Measurements from ENCODE around the gene IGFLR1.

Gene IGFLR1

DNA sequence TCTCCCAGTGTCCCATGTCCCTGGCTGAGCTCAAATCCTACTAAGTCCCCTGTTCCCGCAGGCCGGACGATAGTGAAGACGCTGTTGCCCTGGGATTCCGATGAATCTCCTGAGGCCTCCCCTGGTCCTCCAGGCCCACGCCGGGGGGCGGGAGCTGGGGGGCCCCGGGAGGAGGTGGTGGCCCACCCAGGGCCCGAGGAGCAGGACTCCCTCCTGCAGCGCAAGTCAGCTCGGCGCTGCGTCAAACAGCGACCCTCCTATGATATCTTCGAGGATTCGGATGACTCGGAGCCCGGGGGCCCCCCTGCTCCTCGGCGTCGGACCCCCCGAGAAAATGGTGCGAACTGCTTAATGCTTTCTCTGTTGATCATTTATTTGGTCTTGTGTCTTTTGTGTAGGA lies 18.6 kb downstream of the IGFLR1 start:
- no peak for DNase-seq (ENCODE audit: low spot score)

DNA sequence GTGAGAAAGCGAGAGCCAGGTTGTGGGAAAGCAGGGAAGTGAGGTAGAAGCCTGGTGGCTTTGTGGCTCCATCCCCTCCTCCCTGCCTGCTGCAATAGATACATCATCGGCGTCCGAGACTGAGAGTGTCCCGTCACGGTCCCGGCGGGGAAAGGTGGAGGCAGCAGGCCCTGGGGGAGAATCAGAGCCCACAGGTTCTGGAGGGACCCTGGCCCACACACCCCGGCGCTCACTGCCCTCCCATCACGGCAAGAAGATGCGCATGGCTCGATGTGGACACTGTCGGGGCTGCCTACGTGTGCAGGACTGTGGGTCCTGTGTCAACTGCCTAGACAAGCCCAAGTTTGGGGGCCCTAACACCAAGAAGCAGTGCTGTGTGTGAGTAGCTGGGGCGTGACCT lies 19.4 kb downstream of the IGFLR1 start:
- DNase-seq (ENCODE audit: low spot score): no peak

DNA sequence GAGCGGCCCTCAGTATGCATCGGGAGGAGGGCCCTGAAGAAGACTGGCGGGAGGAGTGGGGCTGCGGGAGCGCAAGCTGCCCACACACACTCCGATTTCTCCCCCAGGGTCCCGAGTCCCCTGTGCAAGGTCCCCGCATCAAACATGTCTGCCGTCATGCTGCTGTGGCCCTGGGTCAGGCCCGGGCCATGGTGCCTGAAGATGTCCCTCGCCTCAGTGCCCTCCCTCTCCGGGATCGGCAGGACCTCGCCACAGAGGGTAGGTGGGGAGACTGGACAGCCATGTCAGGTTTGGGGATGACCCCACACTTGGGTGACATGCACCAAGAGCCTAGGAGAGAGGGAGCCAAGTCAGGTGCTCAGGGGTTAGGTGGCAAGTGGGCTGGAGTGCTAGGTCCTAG lies 19.8 kb downstream of the IGFLR1 start:
- DNase-seq (ENCODE audit: low spot score): no peak

DNA sequence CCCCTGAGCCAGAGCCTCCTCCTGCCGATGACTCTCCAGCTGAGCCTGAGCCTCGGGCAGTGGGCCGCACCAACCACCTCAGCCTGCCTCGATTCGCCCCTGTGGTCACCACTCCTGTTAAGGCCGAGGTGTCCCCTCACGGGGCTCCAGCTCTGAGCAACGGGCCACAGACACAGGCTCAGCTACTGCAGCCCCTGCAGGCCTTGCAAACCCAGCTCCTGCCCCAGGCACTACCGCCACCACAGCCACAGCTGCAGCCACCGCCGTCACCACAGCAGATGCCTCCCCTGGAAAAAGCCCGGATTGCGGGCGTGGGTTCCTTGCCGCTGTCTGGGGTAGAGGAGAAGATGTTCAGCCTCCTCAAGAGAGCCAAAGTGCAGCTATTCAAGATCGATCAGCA lies 20.9 kb downstream of the IGFLR1 start:
- DNase-seq (ENCODE audit: low spot score): no peak

DNA sequence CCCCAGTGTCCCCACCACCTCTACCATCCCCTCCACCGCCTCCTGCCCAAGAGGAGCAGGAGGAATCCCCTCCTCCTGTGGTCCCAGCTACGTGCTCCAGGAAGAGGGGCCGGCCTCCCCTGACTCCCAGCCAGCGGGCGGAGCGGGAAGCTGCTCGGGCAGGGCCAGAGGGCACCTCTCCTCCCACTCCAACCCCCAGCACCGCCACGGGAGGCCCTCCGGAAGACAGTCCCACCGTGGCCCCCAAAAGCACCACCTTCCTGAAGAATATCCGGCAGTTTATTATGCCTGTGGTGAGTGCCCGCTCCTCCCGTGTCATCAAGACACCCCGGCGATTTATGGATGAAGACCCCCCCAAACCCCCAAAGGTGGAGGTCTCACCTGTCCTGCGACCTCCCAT lies 21.6 kb downstream of the IGFLR1 start:
- no peak for DNase-seq (ENCODE audit: low spot score)

DNA sequence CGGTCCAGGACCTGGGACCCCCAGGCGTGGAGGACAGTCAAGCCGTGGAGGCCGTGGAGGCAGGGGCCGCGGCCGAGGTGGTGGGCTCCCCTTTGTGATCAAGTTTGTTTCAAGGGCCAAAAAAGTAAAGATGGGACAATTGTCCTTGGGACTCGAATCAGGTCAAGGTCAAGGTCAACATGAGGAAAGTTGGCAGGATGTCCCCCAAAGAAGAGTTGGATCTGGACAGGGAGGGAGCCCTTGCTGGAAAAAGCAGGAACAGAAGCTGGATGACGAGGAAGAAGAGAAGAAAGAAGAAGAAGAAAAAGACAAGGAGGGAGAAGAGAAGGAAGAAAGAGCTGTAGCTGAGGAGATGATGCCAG lies 22.1 kb downstream of the IGFLR1 start:
- no peak for DNase-seq (ENCODE audit: low spot score)

DNA sequence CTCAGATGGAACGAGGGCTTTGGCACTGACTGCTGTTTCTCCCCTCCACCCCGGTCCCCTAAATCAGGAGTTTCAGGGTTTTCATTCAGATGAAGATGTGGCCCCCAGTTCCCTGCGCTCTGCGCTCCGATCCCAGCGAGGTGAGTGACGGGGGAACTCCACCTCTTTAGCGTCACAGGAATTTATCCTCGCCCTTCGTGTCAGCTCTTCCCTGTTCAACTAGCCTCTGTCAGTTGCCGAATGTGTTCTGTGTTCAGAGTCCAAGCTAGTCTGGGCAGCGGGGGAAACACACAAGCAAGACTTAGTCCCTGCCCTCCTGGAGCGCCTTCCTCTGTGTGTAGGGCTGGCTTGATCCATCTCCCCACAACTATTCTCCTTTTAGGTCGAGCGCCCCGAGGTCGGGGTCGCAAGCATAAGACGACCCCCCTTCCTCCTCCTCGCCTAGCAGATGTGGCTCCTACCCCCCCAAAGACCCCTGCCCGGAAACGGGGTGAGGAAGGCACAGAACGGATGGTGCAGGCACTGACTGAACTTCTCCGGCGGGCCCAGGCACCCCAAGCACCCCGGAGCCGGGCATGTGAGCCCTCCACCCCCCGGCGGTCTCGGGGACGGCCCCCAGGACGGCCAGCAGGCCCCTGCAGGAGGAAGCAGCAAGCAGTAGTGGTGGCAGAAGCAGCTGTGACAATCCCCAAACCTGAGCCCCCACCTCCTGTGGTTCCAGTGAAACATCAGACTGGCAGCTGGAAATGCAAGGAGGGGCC lies 22.7 kb downstream of the IGFLR1 start:
- no peak for DNase-seq (ENCODE audit: low spot score)

DNA sequence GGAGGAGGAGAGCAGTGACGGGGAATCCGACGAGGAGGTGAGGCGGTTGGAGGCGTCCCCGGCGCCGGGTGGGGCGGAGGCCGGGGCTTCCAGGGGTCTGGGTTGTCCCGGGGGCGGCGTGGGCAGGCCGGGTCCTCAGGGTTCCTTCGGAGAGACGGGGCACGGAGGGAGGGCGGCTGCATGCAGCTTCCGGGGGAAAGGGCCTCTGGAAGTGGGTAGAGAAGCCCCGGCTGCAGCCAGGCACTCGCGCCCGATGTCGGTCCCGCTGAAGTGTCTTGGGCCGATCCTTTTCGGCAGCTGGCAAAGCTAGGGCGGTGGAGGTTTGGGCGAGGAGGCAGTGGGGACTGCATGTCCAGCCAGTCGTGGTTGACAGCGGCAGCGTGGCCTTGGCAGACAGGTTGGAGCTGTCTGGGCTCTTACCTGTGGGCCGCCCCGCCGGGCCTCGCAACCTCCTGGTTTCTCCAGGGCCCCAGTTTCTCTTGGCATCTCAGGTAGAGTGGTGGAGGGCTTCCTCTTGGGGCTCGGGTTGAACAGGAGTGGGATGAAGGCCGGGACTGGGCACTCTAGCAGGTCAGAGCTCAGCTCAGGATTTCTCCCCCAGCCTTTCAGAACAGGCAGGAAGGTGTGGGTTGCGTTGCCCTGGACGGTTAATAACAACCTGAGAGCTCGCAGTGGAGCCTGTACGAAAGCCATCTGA lies 23.8 kb downstream of the IGFLR1 start:
- DNase-seq (ENCODE audit: low spot score): peak; percentile 52

DNA sequence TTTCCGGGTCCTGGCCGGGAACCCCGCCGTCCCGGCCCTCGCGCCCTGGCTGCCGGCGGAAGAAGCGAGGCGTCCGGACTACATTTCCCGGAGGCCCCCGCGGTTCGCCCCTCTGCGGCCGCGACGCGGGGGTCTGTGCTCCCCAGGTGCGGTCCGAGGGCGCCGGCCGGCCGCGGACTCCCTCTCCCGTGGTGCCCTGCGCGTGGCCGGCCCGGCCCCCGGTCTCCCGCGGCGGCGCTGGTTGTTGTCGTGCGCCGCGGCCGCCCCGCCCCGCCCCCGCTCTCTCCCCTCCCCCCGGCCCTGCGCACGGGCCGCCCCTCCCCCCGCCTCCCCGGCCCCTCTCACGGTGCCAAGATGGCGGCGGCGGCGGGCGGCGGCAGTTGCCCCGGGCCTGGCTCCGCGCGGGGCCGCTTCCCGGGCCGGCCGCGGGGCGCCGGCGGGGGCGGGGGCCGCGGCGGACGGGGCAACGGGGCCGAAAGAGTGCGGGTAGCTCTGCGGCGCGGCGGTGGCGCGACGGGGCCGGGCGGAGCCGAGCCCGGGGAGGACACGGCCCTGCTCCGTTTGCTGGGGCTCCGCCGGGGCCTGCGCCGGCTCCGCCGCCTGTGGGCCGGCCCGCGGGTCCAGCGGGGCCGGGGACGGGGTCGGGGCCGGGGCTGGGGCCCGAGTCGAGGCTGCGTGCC lies 24.4 kb downstream of the IGFLR1 start, which contains the start of gene KMT2B:
TSS of gene KMT2B (plus strand) at position 339 of the 680 bp plus-strand sequence. CDS start at position 355, 16 bp downstream.
- DNase-seq (ENCODE audit: low spot score): no peak

DNA sequence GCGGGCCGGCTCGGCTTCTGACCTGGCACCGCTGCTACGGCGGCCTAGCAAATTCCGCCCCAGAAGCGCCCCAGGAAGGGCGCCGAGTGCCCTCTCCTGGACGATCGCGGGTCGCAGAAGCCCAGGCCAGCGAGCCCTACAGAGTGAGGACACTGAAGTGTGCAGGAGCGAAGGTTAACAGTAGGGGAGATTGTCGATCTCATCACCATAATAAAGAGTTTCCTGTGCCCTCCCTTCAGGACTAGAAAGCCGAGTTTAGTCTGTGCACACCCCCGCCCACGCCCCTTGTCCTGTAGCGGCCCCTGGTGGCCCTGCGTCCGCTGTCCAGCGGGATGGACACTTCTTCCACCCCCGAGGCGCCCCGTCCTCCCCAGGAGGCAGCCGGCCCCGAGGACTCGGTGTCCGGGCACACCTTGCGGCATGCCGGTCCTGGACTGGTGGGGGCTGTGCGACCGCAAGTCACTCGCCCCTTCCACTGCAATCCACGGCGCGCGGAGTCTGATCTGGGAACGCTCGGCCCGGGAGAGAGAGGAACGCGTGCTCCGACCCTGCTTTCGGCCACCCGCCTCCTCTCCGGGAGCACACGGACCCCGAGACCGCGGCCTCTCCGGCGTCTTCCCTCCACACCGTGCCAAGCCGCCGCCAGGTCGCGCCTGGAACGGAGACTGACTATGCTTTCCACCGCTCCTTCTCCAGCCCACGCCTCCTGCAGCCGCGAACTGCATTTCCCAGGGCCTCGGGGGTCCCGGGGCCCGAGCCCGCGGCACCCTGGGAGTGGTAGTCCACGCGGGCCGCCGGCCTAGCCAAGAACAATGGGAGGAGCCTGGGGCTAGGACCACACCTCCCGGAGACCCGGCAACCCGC lies 25.2 kb downstream of the IGFLR1 start:
- peak; percentile 100 for DNase-seq (ENCODE audit: low spot score)

DNA sequence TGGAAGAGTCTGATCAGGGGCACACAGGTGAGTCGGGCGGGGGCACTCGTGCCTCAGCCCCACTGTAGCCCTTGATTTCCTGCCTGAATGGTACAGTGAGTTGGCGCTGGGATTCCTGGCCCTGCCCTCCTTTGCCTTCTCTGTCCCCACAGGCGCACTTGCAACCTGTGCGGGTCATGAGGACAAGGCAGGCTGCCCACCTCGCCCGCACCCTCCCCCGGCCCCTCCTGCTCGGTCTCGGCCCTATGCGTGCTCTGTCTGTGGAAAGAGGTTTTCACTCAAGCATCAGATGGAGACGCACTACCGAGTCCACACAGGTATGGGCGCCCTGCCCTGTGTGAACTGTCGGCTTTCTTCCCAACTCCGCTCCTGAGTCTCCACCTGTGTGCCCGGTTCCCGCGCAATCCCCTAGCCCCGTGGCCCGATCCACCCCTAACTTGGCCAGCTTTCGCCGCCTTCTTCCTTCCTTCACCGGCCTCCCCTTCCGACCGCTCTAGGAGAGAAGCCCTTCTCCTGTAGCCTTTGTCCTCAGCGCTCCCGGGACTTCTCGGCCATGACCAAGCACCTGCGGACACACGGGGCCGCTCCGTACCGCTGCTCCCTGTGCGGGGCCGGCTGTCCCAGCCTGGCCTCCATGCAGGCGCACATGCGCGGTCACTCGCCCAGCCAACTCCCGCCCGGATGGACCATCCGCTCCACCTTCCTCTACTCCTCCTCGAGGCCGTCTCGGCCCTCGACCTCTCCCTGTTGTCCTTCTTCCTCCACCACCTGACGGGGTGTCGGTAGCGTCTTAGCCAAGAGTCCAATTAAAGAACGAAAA lies 26.1 kb downstream of the IGFLR1 start:
- peak; percentile 79 for DNase-seq (ENCODE audit: low spot score)

DNA sequence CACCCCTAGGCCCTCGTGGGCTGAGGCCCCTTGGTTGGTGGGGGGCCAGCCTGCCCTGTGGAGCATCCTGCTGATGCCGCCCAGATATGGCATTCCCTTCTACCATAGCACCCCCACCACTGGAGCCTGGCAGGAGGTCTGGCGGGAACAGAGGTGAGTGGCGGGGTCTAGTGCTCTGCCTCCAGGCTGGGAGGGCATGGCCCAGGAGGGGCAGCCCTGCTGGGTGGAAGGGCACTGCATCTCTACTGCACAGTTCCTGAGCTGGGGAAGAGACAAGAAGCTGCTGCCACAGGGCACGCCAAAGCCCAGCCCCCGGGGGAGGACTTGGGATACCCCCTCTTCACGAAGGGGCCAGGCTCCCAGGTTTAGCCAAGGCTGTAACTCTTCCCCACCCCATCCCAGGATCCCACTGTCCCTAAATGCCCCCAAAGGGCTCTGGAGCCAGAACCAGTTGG lies 26.9 kb downstream of the IGFLR1 start:
- no peak for DNase-seq (ENCODE audit: low spot score)

DNA sequence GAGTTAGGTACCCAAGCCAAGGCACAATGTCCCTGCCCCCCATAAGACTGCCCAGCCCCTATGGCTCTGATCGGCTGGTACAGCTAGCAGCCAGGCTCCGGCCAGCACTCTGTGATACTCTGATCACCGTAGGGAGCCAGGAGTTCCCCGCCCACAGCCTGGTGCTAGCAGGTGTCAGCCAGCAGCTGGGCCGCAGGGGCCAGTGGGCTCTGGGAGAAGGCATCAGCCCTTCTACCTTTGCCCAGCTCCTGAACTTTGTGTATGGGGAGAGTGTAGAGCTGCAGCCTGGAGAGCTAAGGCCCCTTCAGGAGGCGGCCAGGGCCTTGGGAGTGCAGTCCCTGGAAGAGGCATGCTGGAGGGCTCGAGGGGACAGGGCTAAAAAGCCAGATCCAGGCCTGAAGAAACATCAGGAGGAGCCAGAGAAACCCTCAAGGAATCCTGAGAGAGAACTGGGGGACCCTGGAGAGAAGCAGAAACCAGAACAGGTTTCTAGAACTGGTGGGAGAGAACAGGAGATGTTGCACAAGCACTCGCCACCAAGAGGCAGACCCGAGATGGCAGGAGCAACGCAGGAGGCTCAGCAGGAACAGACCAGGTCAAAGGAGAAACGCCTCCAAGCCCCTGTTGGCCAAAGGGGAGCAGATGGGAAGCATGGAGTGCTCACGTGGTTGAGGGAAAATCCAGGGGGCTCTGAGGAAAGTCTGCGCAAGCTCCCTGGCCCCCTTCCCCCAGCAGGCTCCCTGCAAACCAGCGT lies 27.5 kb downstream of the IGFLR1 start:
- peak; percentile 72 for DNase-seq (ENCODE audit: low spot score)

DNA sequence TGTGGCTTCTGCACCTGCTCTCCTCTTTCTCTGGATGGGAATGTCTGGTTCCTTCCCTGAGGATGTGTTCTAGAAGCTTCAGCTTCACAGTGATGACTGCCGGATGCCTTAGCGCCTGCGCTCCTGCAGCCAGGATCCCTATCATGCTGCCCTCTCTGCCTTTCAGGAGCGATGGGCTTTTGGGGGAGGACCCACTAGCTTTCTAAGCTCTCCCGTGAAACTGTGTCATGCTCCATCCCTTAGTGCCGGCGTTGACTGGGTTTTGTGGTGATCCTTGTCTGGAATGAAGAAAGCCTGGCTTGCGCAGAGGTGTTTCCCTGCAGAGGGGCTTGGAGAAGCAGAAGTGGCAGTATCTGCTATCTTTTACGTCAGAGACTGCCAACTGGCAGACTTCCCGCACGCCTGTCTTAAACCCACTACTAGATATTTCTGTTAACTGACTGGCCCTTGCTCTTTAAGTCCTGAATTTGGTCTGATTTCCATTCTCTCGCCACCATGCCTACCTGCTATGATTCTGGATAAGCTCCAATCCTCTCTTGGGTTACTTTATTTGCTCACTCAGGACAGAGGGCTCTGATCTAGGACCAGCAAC lies 28.3 kb downstream of the IGFLR1 start:
- no peak for DNase-seq (ENCODE audit: low spot score)

DNA sequence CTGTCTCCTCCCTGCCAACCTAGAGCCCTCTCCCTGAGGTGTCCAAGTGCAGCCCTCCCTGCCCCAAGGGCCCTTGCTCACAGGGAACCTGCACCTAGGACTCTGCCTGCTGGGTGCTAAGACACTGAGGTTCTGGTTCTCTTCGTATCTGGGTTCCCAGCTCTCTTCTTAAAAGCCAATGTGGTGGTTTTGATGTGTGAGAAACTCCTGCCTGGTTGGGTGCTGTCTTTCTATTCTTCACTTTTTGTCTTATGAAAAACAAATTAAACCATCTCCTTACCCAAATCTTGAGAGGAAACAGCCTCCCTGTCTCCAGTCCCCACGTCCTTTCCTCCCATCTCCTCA lies 28.8 kb downstream of the IGFLR1 start:
- DNase-seq (ENCODE audit: low spot score): no peak

DNA sequence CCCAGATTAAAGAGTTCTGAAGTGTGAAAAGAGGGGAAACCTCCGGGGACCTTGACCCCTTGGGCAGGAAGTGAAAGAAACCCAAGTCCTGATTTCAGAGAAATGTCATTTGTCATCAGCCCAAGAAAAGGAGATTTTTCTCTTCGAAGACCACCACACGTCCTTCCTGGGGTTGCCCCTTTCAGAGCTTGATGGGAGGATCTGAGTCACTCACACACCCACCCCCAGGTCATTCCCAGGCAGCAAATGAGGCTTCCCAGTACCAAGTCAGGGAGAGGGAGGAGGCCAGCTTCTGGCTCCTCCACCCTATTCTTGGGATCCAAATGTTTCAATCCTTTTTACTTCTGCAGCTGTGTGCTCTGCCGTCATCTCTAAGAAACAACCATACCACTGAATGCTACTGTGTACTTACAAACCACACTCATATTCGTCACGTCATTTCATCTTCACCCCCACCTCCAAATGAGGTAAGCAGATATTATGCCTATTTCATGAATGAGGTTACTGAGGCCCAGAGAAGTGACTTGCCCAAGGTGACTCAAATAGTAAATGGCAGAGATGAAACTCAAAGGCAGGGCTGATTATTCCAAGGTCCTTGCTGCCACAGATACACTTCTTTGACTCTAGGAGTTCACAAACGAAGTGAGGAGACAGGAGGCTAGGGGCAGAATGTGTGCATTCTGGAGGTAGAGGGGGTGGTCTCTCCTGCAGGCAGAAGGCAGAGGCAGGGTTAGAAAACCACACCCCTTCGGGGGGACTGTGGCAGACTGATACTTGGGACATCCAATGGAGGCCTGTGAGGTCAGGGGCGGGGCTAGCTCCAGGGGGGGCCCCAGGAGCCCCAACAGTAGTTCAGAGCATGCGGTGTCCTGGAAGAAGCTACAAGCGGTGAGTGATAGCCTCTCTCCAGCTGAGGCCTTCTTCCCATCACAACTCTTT lies 29.4 kb downstream of the IGFLR1 start:
- DNase-seq (ENCODE audit: low spot score): no peak

DNA sequence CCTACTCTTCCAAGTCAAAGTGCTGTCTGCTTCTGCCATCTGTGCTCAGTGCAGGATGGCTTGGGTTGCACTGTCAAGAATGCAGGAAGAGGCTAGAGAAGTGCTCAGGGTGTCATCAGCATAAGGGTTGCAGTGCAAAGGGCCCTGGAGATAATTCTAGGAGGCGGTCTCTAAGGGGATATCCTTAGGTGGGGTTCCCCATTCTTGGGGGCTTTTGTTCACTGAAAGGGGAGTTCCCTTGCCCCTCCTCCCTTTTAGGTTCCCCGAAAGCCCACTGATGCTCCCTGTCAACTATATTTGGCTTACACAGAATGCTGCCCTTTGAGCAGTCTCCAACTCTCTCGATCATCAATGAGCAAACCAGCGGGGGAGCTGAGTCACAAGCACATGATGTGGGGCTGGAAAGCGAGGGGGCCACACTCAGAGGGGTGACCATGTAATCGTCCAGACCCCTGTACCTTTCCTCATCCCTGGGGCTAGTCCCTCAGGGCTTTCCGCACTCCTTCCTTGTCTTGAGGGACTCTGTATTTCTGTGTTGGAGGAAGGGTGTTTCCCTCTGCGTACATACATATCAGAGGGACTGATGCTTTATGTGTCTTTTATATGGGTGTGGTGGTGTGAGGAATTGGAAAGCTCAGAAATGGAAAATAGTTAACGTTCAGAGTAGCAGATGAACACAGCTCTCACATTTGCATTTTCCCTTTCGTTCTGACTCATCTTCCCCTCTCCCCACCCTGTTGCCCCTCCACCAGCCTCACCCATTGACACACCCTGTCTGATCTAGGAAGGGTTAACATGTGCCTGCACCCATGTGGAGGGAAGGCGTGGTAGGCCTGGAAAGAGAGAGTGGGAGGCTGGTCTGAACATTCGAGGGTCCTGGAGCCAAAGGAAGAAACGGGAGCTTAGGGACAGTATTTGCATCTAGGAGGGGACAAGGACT lies 31.2 kb downstream of the IGFLR1 start:
- DNase-seq (ENCODE audit: low spot score): no peak

DNA sequence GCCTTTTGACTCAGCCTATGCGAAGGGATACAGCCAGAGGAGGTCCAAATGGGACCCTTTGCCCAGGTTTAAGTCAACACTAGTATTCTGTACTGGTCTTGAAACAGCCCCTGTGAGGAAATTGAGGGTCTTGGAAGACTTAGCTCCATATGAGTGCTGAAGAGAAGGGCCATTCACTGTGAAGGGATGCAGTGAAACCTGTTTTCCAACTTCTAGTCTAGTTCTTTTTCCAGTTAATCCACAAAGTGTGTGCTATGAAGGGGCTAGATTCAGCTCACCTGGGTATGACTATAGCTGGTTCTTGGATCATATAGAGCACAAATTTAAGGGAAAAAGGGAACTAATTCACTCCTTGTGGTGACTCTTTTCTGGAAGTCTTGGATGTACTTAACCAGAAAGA lies 33.9 kb downstream of the IGFLR1 start:
- DNase-seq (ENCODE audit: low spot score): no peak
